ENCODE measurements around the gene NFE2L1.

- TF ChIP-seq FOXK1 (CRISPR knock-in tag; IDR thresholded peaks at IDR 0.05; ENCODE audit: borderline replicate concordance): no peak
- no peak for TF ChIP-seq EZH2 (IDR thresholded peaks at IDR 0.05; ENCODE audit: borderline replicate concordance, low read depth, low read length)
- TF ChIP-seq ZFP30 (CRISPR knock-in tag; IDR thresholded peaks at IDR 0.05; ENCODE audit: borderline replicate concordance): no peak
- no peak for TF ChIP-seq ZBTB33 (CRISPR knock-in tag; IDR thresholded peaks at IDR 0.05)
- TF ChIP-seq ZNF780A (CRISPR knock-in tag; IDR thresholded peaks at IDR 0.05): no peak
- no peak for TF ChIP-seq USF2 (CRISPR knock-in tag; IDR thresholded peaks at IDR 0.05)
- no peak for TF ChIP-seq TCF7 (IDR thresholded peaks at IDR 0.05; ENCODE audit: borderline replicate concordance)
- no peak for TF ChIP-seq CREB1 (IDR thresholded peaks at IDR 0.05)
- TF ChIP-seq CREB1 (CRISPR knock-in tag; IDR thresholded peaks at IDR 0.05): no peak
- no peak for TF ChIP-seq CHAMP1 (IDR thresholded peaks at IDR 0.05)
- TF ChIP-seq MTA3 (IDR thresholded peaks at IDR 0.05; ENCODE audit: borderline replicate concordance): no peak
- TF ChIP-seq ZKSCAN1 (IDR thresholded peaks at IDR 0.05; ENCODE audit: low read depth, low read length): no peak
- TF ChIP-seq HNRNPL (IDR thresholded peaks at IDR 0.05; ENCODE audit: low read depth, low read length): no peak
- TF ChIP-seq IRF2 (CRISPR knock-in tag; IDR thresholded peaks at IDR 0.05): no peak
- no peak for TF ChIP-seq ZNF318 (IDR thresholded peaks at IDR 0.05; ENCODE audit: borderline replicate concordance in 1 of 2, low read depth in 1 of 2)
Measured at GRCh38 chr17:48014595-48015111, 33.5 kb upstream of the NFE2L1 start.
